DND-41 (cell line): ENCODE measurements around the gene PUS7.
"Not testable (repeated sequence)": the region's sequence is repeated elsewhere in the genome, so short reads cannot be mapped to it uniquely, and the experiment has no call there.

Source experiments
- ATAC-seq: fragments of 200-7000 bp; cut with Tn5 transposase; 3 replicates; pipeline ENCODE4 v1.9.1; 2021; ENCODE audit warnings: low read depth; ENCODE audit not compliant: insufficient read depth
- DNase-seq: peaks from one replicate; pipeline ENCODE4 v3.0.0-alpha.2; 2020
- H2AFZ ChIP-seq: 2 replicates; pipeline ENCODE4 v1.6.0; 2012; ENCODE audit warnings: low read depth, low read length
- H3K27ac ChIP-seq: 2 replicates; pipeline ENCODE4 v1.5.1; 2012; ENCODE audit warnings: low read length, inconsistent platforms
- H3K27me3 ChIP-seq: fragments of 200-600 bp; sonication (generic); 2 replicates; pipeline ENCODE4 v1.6.0; 2012; ENCODE audit warnings: low read length, mild to moderate bottlenecking, inconsistent platforms; ENCODE audit not compliant: insufficient read depth, poor library complexity
- H3K36me3 ChIP-seq: 2 replicates; pipeline ENCODE4 v1.5.1; 2012; ENCODE audit warnings: low read length, inconsistent platforms; ENCODE audit not compliant: insufficient read depth
- H3K4me1 ChIP-seq: 2 replicates; pipeline ENCODE4 v1.5.1; 2012; ENCODE audit warnings: mild to moderate bottlenecking, low read length; ENCODE audit not compliant: insufficient read depth
- H3K4me2 ChIP-seq: 2 replicates; pipeline ENCODE4 v1.6.0; 2012; ENCODE audit warnings: mild to moderate bottlenecking, moderate library complexity, low read length, inconsistent platforms; ENCODE audit not compliant: insufficient read depth
- H3K4me3 ChIP-seq, 2 experiments: fragments of 200-600 bp in 1 of 2; shearing (Covaris generic) in 1 of 2; 2 replicates each; pipeline ENCODE4 v1.5.1; 2012 to 2016; ENCODE audit warnings: inconsistent platforms in 2 of 2, low read length in 2 of 2, mild to moderate bottlenecking in 2 of 2, low read depth in 1 of 2, moderate library complexity in 1 of 2
- H3K79me2 ChIP-seq: 2 replicates; pipeline ENCODE4 v1.6.0; 2012; ENCODE audit warnings: low read length, inconsistent platforms; ENCODE audit not compliant: insufficient read depth
- H3K9ac ChIP-seq: 2 replicates; pipeline ENCODE4 v1.6.0; 2012; ENCODE audit warnings: low read depth, mild to moderate bottlenecking, inconsistent platforms, low read length, moderate library complexity
- H3K9me3 ChIP-seq: 2 replicates; pipeline ENCODE4 v1.5.1; 2012; ENCODE audit warnings: low read length, moderate library complexity, mild to moderate bottlenecking, inconsistent platforms; ENCODE audit not compliant: insufficient read depth, severe bottlenecking
- H4K20me1 ChIP-seq: 2 replicates; pipeline ENCODE4 v1.6.0; 2012; ENCODE audit warnings: low read length; ENCODE audit not compliant: insufficient read depth
- CTCF ChIP-seq: IDR thresholded peaks from 2 replicates; pipeline ENCODE4 v1.5.1; 2012; ENCODE audit warnings: borderline replicate concordance, low read length, moderate library complexity, mild to moderate bottlenecking; ENCODE audit not compliant: poor library complexity, severe bottlenecking; ENCODE audit errors: extremely low read depth
- EZH2 ChIP-seq: IDR thresholded peaks from 3 replicates; pipeline ENCODE4 v1.6.1; 2012; ENCODE audit warnings: borderline replicate concordance, low read depth, mild to moderate bottlenecking, moderate library complexity, low read length, inconsistent platforms; ENCODE audit not compliant: severe bottlenecking

PUS7 gene

GRCh38 chr7:105530126-105530525 lies 8.1 kb upstream of the PUS7 start:
- no peak for ATAC-seq
- 0 out of 4 replicates have a peak overlapping the region, but pooled peaks of 1 of the 2 experiments have one; percentile 95 for H3K4me3 ChIP-seq

GRCh38 chr7:105527737-105528136 lies 5.7 kb upstream of the PUS7 start:
- not testable (repeated sequence) for H3K79me2 ChIP-seq, DNase-seq, H3K9ac ChIP-seq, H3K4me3 ChIP-seq, H3K27ac ChIP-seq, H2AFZ ChIP-seq, H4K20me1 ChIP-seq, H3K4me2 ChIP-seq, H3K27me3 ChIP-seq, H3K36me3 ChIP-seq, ATAC-seq, H3K9me3 ChIP-seq
- peaks cover 20% of the 10 kb centered on the region for H3K4me1 ChIP-seq

More at GRCh38 chr7:105530126-105530525, 8.1 kb upstream of the PUS7 start:
- Histone ChIP-seq H4K20me1 (no peaks in the 10 kb centered on the region), H3K4me1 (peaks cover 32% of the 10 kb centered on the region), H3K27ac (no peak overlapping the region), H3K9me3 (no peaks in the 10 kb centered on the region), H3K79me2 (peaks cover 27% of the 10 kb centered on the region), H3K36me3 (peaks cover 11% of the 10 kb centered on the region), H2AFZ (0 out of 2 replicates have a peak overlapping the region, but pooled peaks have one; percentile 99), H3K27me3 (no peaks in the 10 kb centered on the region), H3K9ac (no peak overlapping the region), H3K4me2 (peak overlapping the region; percentile 74; the same call in 1 of the 2 replicates)
- no peak for DNase-seq
- TF ChIP-seq EZH2, result no peak
- TF ChIP-seq CTCF, result no peak

GRCh38 chr7:105524840-105525239 lies 2.8 kb upstream of the PUS7 start:
- ATAC-seq, result no peak
- no peak overlapping the region for H3K4me2 ChIP-seq
- TF ChIP-seq CTCF, result no peak
- no peak for TF ChIP-seq EZH2

GRCh38 chr7:105524423-105524822 lies 2.4 kb upstream of the PUS7 start:
- H3K36me3 ChIP-seq, H4K20me1 ChIP-seq, H3K9me3 ChIP-seq, H3K4me3 ChIP-seq, H3K9ac ChIP-seq, H3K27me3 ChIP-seq, ATAC-seq, H2AFZ ChIP-seq, H3K27ac ChIP-seq, DNase-seq, H3K4me2 ChIP-seq: not testable (repeated sequence)
- Histone ChIP-seq H3K79me2 (peaks cover 21% of the 10 kb centered on the region), H3K4me1 (peaks cover 25% of the 10 kb centered on the region)

More at GRCh38 chr7:105524840-105525239, 2.8 kb upstream of the PUS7 start:
- no peak for DNase-seq
- H2AFZ ChIP-seq, result no peak overlapping the region
- peaks cover under 1% of the 10 kb centered on the region for H3K36me3 ChIP-seq
- no peak overlapping the region for H3K9ac ChIP-seq
- no peaks in the 10 kb centered on the region for H3K27me3 ChIP-seq
- H3K79me2 ChIP-seq, result peaks cover 17% of the 10 kb centered on the region
- H3K4me3 ChIP-seq, result no peak overlapping the region
- peaks cover 4% of the 10 kb centered on the region; the same call in 1 of the 2 replicates for H4K20me1 ChIP-seq
- no peaks in the 10 kb centered on the region for H3K9me3 ChIP-seq
- H3K27ac ChIP-seq, result no peak overlapping the region
- peaks cover 21% of the 10 kb centered on the region for H3K4me1 ChIP-seq
